Lower lobe of right lung (tissue), 2 donors: ENCODE measurements around the gene CCK. TPM values are rescaled to one million over a fixed set of nuclear protein-coding genes. Genes with fewer than 3 reads are reported as not detected.

Source experiments
- ATAC-seq, 2 donors: fragments of 200-7000 bp; cut with Tn5 transposase; one replicate each; pipeline ENCODE4 v1.9.1; 2020 to 2022; ENCODE audit warnings: mild to moderate bottlenecking in 2 of 2, moderate library complexity in 2 of 2
- DNase-seq: peaks from one replicate; pipeline ENCODE4 v3.0.0-alpha.2; 2020
- H3K27ac ChIP-seq: fragments of 200-600 bp; one replicate; pipeline ENCODE4 v1.8.0; 2022
- H3K27me3 ChIP-seq: fragments of 200-600 bp; one replicate; pipeline ENCODE4 v1.8.0; 2022; ENCODE audit warnings: low read depth
- H3K36me3 ChIP-seq: fragments of 200-600 bp; one replicate; pipeline ENCODE4 v1.8.0; 2022; ENCODE audit warnings: mild to moderate bottlenecking
- H3K4me1 ChIP-seq: fragments of 200-600 bp; one replicate; pipeline ENCODE4 v1.8.0; 2022
- H3K4me3 ChIP-seq: fragments of 200-600 bp; one replicate; pipeline ENCODE4 v1.8.0; 2022; ENCODE audit warnings: mild to moderate bottlenecking
- H3K9me3 ChIP-seq: fragments of 200-600 bp; one replicate; pipeline ENCODE4 v1.8.0; 2022
- intact Hi-C: fragments of 100-400 bp; cut with DNase I; formaldehyde crosslinking; loops from one replicate; pipeline ENCODE4 v1.11.0; 2022
- total RNA-seq: library from RNA; stranded (reverse); fragmentation: NEBNext Ultra II Directional; extraction: Animal tissue kit (Norgen Biotek cat#: 25700); gene quantifications from one replicate; pipeline ENCODE4 v1.2.1, GENCODE V29; 2021
- TF ChIP-seq, protein P1 (sequence below): fragments of 200-600 bp; IDR thresholded peaks from one replicate; pipeline ENCODE4 v1.8.0; 2022; ENCODE audit warnings: antibody characterized with exemption, mild to moderate bottlenecking
- donor health status: DM: no; HTN: yes; CAD: no; lungs with severe emphysema.

CCK gene
- total RNA-seq, 1 donor from 2014 or later: not detected

DNA sequence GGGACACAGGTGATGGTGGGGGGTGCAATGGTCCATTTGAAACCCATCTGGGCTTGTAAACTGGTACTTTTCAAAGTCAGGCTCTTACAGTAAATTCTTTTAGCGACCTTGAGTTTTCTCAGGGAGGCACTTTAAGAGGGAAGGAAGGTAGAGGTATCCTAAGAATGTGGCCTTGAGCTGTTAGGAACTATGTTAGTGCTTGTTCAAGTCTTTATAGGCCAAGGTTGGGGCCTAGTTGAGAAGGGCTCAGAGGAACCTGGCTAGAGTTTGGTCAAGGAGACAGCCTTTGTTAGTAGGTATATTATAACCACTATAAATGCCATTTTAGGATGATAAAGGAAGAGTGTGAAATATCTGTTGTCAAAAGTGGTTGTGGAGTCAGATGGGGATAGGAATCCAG, 9.2 kb upstream of the CCK start:
- H3K4me3 ChIP-seq: no peak overlapping the region
- peak in 1 of 2 donors; percentile 51 for ATAC-seq

DNA sequence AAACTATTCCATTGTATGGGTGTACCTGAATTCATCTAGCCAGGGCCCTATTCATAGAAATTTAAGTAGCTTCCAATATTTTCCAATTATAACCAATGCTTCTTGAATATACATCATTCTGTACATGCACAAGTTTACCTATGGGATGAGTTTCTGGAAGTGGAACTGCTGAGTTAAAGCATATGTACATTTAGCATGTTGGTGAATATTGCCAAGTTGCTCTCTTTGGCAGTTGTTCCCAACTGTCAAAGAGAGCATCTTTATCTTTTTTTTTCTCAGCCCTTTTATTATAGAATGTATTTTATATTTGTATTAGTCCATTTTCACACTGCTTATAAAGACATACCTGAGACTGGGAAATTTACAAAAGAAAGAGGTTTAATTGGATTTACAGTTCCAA, 8.3 kb upstream of the CCK start:
- no peak for DNase-seq
- TF ChIP-seq, protein P1, sequence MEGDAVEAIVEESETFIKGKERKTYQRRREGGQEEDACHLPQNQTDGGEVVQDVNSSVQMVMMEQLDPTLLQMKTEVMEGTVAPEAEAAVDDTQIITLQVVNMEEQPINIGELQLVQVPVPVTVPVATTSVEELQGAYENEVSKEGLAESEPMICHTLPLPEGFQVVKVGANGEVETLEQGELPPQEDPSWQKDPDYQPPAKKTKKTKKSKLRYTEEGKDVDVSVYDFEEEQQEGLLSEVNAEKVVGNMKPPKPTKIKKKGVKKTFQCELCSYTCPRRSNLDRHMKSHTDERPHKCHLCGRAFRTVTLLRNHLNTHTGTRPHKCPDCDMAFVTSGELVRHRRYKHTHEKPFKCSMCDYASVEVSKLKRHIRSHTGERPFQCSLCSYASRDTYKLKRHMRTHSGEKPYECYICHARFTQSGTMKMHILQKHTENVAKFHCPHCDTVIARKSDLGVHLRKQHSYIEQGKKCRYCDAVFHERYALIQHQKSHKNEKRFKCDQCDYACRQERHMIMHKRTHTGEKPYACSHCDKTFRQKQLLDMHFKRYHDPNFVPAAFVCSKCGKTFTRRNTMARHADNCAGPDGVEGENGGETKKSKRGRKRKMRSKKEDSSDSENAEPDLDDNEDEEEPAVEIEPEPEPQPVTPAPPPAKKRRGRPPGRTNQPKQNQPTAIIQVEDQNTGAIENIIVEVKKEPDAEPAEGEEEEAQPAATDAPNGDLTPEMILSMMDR: no peak
- Histone ChIP-seq H3K27ac (no peak overlapping the region), H3K4me3 (no peak overlapping the region), H3K4me1 (no peaks in the 10 kb centered on the region), H3K9me3 (no peaks in the 10 kb centered on the region), H3K27me3 (peaks cover under 1% of the 10 kb centered on the region), H3K36me3 (no peaks in the 10 kb centered on the region)
- intact Hi-C loops: no loop called here
- ATAC-seq: no peak

More for the DNA sequence above, 9.2 kb upstream of the CCK start:
- Histone ChIP-seq H3K4me1 (no peaks in the 10 kb centered on the region), H3K27ac (no peak overlapping the region), H3K9me3 (no peaks in the 10 kb centered on the region), H3K36me3 (no peaks in the 10 kb centered on the region), H3K27me3 (no peaks in the 10 kb centered on the region)
- no peak for DNase-seq
- TF ChIP-seq, protein P1: no peak
- intact Hi-C loops: no loop called here

DNA sequence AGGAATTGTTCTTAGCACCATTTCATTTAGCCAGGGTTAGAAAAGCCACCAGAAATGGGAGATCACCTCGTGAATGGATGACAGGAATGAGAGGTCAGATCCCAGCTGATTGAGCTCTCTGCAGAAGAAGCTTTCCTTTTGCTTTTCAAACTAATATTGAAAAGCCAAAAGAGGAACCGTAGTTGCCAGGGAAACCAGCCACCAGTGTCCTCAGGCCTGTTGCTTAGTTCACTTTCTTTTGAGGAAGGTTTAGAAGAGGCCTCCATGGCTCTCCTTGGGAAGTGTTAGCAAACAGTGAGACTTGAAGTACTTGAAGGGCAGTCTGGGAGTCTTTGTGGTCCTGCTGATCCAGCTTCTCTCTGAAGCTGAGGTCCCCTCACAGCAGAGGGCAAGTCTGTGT, 7.4 kb upstream of the CCK start:
- intact Hi-C loops: no loop called here
- H3K4me1 ChIP-seq: no peaks in the 10 kb centered on the region
- no peak overlapping the region for H3K4me3 ChIP-seq
- TF ChIP-seq, protein P1: no peak
- H3K9me3 ChIP-seq: no peaks in the 10 kb centered on the region
- ATAC-seq: no peak
- DNase-seq: no peak
- H3K27me3 ChIP-seq: peaks cover 5% of the 10 kb centered on the region
- H3K27ac ChIP-seq: no peak overlapping the region
- H3K36me3 ChIP-seq: no peaks in the 10 kb centered on the region

DNA sequence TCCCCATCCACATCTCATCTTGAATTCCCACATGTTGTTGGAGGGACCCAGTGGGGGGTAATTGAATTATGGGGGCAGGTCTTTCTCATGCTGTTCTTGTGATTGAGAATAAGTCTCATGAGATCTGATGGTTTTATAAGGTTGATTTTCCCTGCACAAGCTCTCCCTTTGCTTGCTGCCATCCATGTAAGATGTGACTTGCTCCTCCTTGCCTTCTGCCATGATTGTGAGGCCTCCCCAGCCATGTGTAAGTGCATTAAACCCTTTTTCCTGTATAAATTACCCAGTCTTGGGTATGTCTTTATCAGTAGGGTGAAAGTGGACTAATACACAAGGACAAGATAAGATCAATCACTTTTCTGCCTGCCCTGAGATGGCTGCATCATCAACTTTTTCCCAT, 5.8 kb upstream of the CCK start:
- intact Hi-C loops: no loop called here

DNA sequence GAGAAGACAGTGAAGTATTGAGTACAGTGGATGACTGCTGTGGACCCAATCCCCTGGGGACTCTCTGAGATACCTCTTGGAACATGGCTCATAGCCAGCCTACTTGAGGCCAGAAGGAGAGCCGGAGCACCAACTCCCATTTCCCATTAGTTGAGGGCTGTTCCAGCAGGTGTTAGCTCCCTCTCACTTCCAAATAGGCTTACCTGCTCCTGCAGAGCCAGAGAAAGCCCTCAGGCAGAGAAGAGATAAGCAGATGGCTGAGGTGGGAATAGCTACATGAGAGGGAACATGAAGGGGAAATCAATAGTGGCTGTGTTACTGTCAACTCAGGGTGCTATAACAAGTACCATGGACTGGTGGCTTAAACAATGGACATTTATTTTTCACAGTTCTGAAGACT, 4.6 kb upstream of the CCK start:
- TF ChIP-seq, protein P1: no peak
- Histone ChIP-seq H3K4me1 (no peaks in the 10 kb centered on the region), H3K4me3 (no peak overlapping the region), H3K27me3 (peaks cover 19% of the 10 kb centered on the region), H3K36me3 (no peaks in the 10 kb centered on the region), H3K9me3 (no peaks in the 10 kb centered on the region), H3K27ac (no peak overlapping the region)
- ATAC-seq (no peak), DNase-seq (no peak)
- intact Hi-C loops: no loop called here

More for the DNA sequence above, 5.8 kb upstream of the CCK start:
- no peaks in the 10 kb centered on the region for H3K4me1 ChIP-seq
- H3K36me3 ChIP-seq: no peaks in the 10 kb centered on the region
- no peak overlapping the region for H3K4me3 ChIP-seq
- no peak for ATAC-seq
- no peak for DNase-seq
- H3K27me3 ChIP-seq: peaks cover 11% of the 10 kb centered on the region
- no peak overlapping the region for H3K27ac ChIP-seq
- TF ChIP-seq, protein P1: no peak
- H3K9me3 ChIP-seq: no peaks in the 10 kb centered on the region

DNA sequence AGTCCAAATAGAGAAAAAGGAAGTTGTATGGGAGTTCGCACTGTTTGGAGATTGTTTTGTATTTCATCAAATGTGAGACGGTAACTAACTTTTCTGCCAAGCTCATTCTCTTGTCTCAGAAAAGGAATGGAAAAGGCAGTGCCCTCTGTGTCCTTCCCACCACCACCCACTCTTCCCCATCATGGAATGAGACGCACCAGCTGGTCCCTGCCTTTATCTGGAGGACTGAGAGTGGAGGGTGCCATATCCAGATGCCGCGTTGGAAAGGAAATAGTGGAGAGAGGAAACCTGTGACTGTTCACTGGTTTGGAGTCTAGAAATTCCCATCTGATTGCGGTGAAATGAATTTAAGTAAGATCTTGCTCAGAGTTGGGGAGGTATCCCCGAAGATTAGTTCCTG, 3.7 kb upstream of the CCK start:
- TF ChIP-seq, protein P1: no peak
- no peak for DNase-seq
- intact Hi-C loops: no loop called here

More for the DNA sequence above, 3.7 kb upstream of the CCK start:
- Histone ChIP-seq H3K27me3 (peaks cover 28% of the 10 kb centered on the region), H3K36me3 (no peaks in the 10 kb centered on the region), H3K4me1 (peaks cover under 1% of the 10 kb centered on the region), H3K9me3 (no peaks in the 10 kb centered on the region), H3K4me3 (no peak overlapping the region), H3K27ac (no peak overlapping the region)
- no peak for ATAC-seq
